ENCODE measurements around the gene MED10. TPM values are rescaled to one million over a fixed set of nuclear protein-coding genes. Genes with fewer than 3 reads are reported as not detected.
A peak's percentile ranks its signal among the peaks of the same experiment; 100 is the strongest.

Gene MED10
- total and polyA plus RNA-seq, 9 of the 15 experiments (the other 6 are each of a cell fraction or from before 2014, with no cell fraction given), result 23.8 to 83.4 (median 58.8) TPM

GRCh38 chr5:6407558-6408259 lies 29.4 kb upstream of the MED10 start (continued):
- TF ChIP-seq E4F1 (CRISPR knock-in tag; IDR thresholded peaks at IDR 0.05; ENCODE audit: borderline replicate concordance) (no peak), FOXM1 (IDR thresholded peaks at IDR 0.05; ENCODE audit: low read depth) (peak; percentile 66; the same call in 1 of the 2 replicates), FOXM1 (CRISPR knock-in tag; IDR thresholded peaks at IDR 0.05; ENCODE audit: low read depth) (no peak), BRCA1 (IDR thresholded peaks at IDR 0.05) (no peak), BRCA1 (CRISPR knock-in tag; IDR thresholded peaks at IDR 0.05) (no peak), HOXB6 (CRISPR knock-in tag; IDR thresholded peaks at IDR 0.05; ENCODE audit: borderline replicate concordance) (no peak), NCOA2 (IDR thresholded peaks at IDR 0.05; ENCODE audit: partially characterized antibody in 2 of 2) (no peak), IRF9 (tag; IDR thresholded peaks at IDR 0.05) (no peak), ZNF253 (CRISPR knock-in tag; conservative IDR thresholded peaks at IDR 0.05) (no peak), SMAD3 (CRISPR knock-in tag; conservative IDR thresholded peaks at IDR 0.05) (no peak), ZNF764 (CRISPR knock-in tag; IDR thresholded peaks at IDR 0.05; ENCODE audit: low read depth) (no peak), ZBTB33 (CRISPR knock-in tag; IDR thresholded peaks at IDR 0.05) (no peak), ETV1 (tag; conservative IDR thresholded peaks at IDR 0.05; ENCODE audit: low read depth) (peak; percentile 55; the same call in 1 of the 2 replicates), FOXO4 (CRISPR knock-in tag; IDR thresholded peaks at IDR 0.05) (no peak), TAF7 (tag; IDR thresholded peaks at IDR 0.05) (no peak), KAT8 (IDR thresholded peaks at IDR 0.05; ENCODE audit: low read depth) (no peak)

Measured in K562 (cell line).